ENCODE results near the gene OR4C3.
"Not testable (repeated sequence)": the region's sequence is repeated elsewhere in the genome, so short reads cannot be mapped to it uniquely, and the experiment has no call there.

The OR4C3 gene

GRCh38 chr11:48324620-48325019 is at the start of gene OR4C3:
TSS of gene OR4C3 (plus strand) at chr11:48324920. CDS start at chr11:48325022, 102 bp downstream.
- DNase-seq: not testable (repeated sequence)

DNA sequence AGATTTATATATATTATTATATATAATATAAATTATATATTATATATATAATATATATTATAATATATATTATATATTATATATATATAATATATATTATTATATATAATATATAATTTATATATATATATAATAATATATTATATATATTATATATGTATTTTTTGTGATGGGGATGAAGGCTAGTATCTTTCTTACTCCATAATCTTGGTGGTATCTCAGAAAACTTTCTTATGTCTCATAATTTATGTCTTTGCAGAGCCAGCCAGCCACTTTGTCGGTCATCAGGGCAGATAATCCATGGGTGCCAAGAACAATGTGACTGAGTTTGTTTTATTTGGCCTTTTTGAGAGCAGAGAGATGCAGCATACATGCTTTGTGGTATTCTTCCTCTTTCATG is 18.8 kb upstream of the OR4C3 start, which contains the start of gene OR4S1:
Gene OR4S1, plus strand, starts transcription at position 301 of the 400 bp plus-strand sequence. Its CDS starts 0 bp downstream, at position 301.
- no peak for DNase-seq

- peak; percentile 44 for DNase-seq
Observed at GRCh38 chr11:48307760-48308386, 16.8 kb upstream of the OR4C3 start.

- not testable (repeated sequence) for DNase-seq
Observed at GRCh38 chr11:48313590-48313989, 11.1 kb upstream of the OR4C3 start.

DNA sequence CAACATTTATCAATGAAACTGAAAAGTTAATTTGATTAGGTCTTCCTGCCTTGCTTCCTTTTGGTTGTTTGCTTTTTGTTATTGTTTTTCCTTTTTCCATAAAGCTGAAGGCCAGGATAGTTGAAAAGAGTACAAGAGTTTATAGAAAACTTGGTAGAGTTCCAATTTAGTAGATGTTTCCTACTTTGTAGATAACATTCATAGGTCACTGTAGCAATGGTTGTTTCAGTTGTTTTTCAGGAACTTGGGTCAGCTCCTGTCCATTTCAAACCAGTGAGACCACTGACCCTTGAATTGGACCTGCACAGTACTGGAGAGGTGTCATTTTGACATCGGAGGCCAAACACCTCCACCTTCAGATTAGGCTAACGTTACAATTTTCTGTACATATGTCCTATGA is 4.9 kb upstream of the OR4C3 start:
- not testable (repeated sequence) for DNase-seq

DNA sequence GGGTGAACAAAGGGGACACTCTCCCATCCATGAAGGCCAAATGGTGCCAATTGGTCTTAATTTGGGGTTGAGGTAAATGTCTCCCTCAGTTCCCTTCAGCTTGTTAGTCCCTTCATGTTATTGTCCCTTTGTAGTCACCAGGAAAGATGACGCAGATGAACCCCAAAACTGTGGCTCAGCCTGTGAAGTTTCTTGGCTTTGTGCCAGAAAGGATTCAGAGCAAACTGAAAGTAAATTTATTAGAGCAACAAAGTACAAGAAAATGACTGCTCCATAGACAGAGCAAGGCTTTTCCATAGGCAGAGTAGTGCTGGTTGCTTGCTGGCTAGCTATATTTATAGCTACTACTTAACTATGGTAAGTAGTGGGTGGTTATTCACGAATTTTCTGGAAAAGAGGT is 16.7 kb downstream of the OR4C3 start:
- DNase-seq: no peak

DNA sequence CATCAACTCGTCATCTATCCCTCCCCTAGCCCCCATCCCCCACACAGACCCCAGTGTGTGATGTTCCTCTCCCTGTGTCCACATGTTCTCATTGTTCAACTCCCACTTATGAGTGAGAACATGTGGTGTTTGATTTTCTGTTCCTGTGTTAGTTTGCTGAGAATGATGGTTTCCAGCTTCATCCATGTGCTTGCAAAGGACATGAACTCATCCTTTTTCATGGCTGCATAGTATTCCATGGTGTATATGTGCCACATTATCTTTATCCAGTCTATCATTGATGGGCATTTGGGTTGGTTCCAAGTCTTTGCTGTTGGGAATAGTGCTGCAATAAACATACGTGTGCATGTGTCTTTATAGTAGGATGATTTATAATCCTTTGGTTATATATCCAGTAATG is 17.8 kb downstream of the OR4C3 start:
- not testable (repeated sequence) for DNase-seq

GRCh38 chr11:48346286-48346685 is 21.6 kb downstream of the OR4C3 start:
- DNase-seq: not testable (repeated sequence)

DNA sequence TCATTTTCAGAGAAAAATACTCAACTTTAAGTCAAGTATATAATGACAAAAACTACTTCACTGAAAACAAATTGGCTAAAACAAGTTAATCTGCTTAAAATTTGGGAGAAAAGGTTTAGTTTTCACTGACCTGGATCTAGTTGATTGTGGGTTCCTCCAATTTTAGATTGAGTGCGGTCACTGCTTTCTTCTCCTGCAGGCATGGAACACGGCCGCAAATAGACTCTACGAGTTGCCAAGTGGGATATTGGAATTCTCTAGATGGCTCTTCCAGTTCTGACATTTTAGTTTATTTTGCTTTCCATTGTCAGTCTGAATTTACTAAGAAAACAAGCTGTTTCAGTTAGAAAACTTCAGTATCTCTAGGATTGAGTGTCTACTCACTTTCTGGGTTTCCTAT is 29.3 kb downstream of the OR4C3 start:
- DNase-seq: no peak

- no peak for DNase-seq
Observed at GRCh38 chr11:48354677-48355076, 30.0 kb downstream of the OR4C3 start.

- not testable (repeated sequence) for DNase-seq
Observed at GRCh38 chr11:48361289-48361688, 36.6 kb downstream of the OR4C3 start.

- DNase-seq: no peak
Observed at GRCh38 chr11:48366365-48366764, 41.6 kb downstream of the OR4C3 start, which contains the start of gene OR4C5. TSS of gene OR4C5 (minus strand) at chr11:48366465. CDS start at chr11:48366465, 0 bp downstream.
